Mesendoderm (in vitro differentiated cells): ENCODE measurements around the gene EEPD1.

ENCODE experiments used
- DNase-seq: peaks from one replicate; pipeline ENCODE4 v3.0.0; 2013
- H2AK5ac ChIP-seq: 2 replicates; pipeline ENCODE4 v1.6.1; 2013; ENCODE audit warnings: low read length, inconsistent platforms
- H2BK120ac ChIP-seq: 2 replicates; pipeline ENCODE4 v1.6.1; 2013; ENCODE audit warnings: low read depth, mild to moderate bottlenecking, low read length, moderate library complexity, mixed read lengths
- H2BK15ac ChIP-seq: replicated peaks from 2 replicates; pipeline ENCODE4 v1.6.1; 2013; ENCODE audit warnings: low read depth, mild to moderate bottlenecking, moderate library complexity
- H2BK5ac ChIP-seq: 2 replicates; pipeline ENCODE4 v1.6.1; 2013; ENCODE audit warnings: low read length, inconsistent platforms
- H3K18ac ChIP-seq: 2 replicates; pipeline ENCODE4 v1.6.1; 2013; ENCODE audit warnings: mild to moderate bottlenecking, low read length, mixed read lengths
- H3K23ac ChIP-seq: one replicate; pipeline ENCODE4 v1.6.1; 2013; ENCODE audit warnings: low read length
- H3K27ac ChIP-seq: 2 replicates; pipeline ENCODE4 v1.5.1; 2013; ENCODE audit warnings: low read depth, mild to moderate bottlenecking, inconsistent platforms, low read length, moderate library complexity
- H3K27me3 ChIP-seq: 2 replicates; pipeline ENCODE4 v1.6.1; 2013; ENCODE audit warnings: low read length, control low read depth, mild to moderate bottlenecking, inconsistent platforms; ENCODE audit not compliant: insufficient read depth, poor library complexity
- H3K36me3 ChIP-seq: 2 replicates; pipeline ENCODE4 v1.6.1; 2013; ENCODE audit warnings: low read length, inconsistent platforms; ENCODE audit not compliant: control insufficient read depth, insufficient read depth
- H3K4ac ChIP-seq: one replicate; pipeline ENCODE4 v1.6.1; 2013; ENCODE audit warnings: low read depth, mild to moderate bottlenecking, low read length, moderate library complexity
- H3K4me1 ChIP-seq: 2 replicates; pipeline ENCODE4 v1.6.1; 2013; ENCODE audit warnings: low read depth, low read length, inconsistent platforms; ENCODE audit not compliant: control insufficient read depth
- H3K4me2 ChIP-seq: 2 replicates; pipeline ENCODE4 v1.6.1; 2013; ENCODE audit warnings: low read length
- H3K4me3 ChIP-seq: 2 replicates; pipeline ENCODE4 v1.5.1; 2013; ENCODE audit warnings: mild to moderate bottlenecking, low read length
- H3K56ac ChIP-seq: one replicate; pipeline ENCODE4 v1.6.1; 2013; ENCODE audit warnings: low read length
- H3K79me1 ChIP-seq: 2 replicates; pipeline ENCODE4 v1.6.1; 2013; ENCODE audit warnings: low read length, inconsistent platforms
- H3K79me2 ChIP-seq: 2 replicates; pipeline ENCODE4 v1.6.1; 2013; ENCODE audit warnings: mild to moderate bottlenecking, low read length; ENCODE audit not compliant: control insufficient read depth, insufficient read depth
- H3K9ac ChIP-seq: 2 replicates; pipeline ENCODE4 v1.6.1; 2013; ENCODE audit warnings: low read length, inconsistent platforms
- H4K5ac ChIP-seq: one replicate; pipeline ENCODE4 v1.6.1; 2013; ENCODE audit warnings: low read length
- H4K8ac ChIP-seq: one replicate; pipeline ENCODE4 v1.6.1; 2013; ENCODE audit warnings: low read depth, mild to moderate bottlenecking, control low read depth, low read length, moderate library complexity
- WGBS: extraction: QIAGEN DNeasy Blood & Tissue Kit; methylation state at CpG from one replicate; pipeline ENCODE4 v1.1.7; 2013; ENCODE audit warnings: low lambda C conversion rate, missing lambda C conversion rate; ENCODE audit not compliant: insufficient coverage; ENCODE audit errors: extremely low coverage; 5-methylcytosine and 5-hydroxymethylcytosine counted together

The EEPD1 gene

DNA sequence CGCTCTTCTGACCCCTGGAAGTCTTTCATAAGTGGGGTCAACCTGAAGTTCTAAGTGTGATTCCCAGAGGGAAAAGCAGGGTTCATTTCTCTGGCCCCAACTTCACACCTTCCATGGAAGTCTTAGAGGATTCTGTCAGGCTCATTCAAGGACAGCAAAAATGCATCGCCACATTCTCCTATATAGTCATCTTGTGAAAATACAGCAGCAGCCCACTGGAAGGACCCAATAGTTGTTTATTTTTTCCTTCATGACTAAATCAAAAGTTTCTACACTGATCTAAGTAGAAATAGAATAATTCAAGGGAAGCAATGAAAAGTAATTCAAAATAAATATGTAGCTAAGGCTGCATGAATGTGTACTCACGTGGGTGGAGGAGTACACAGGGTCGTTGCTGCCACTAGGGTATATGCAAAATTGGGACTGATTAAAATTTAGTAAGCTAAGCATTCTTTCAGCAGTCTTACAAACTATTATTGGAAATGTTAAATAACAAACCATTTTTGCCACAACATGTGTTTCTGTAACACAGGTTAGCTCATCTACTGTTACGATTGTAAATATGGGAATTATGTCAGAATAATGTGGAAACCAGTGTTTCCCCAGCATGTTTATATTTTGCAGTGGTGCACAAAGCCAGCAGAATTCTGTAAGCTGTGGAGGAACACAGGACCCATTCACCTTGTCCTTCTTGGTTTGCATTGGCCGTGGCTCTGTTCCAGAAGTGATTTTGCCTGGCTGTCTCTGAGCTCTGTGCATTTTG, 33.5 kb downstream of the EEPD1 start:
- Histone ChIP-seq H4K8ac (no peak overlapping the region), H3K18ac (no peak overlapping the region), H3K4me2 (no peak overlapping the region), H3K4ac (no peak overlapping the region), H3K36me3 (no peaks in the 10 kb centered on the region), H2AK5ac (no peak overlapping the region), H2BK120ac (no peak overlapping the region), H3K56ac (no peak overlapping the region), H3K79me1 (no peaks in the 10 kb centered on the region), H3K4me1 (peaks cover 2% of the 10 kb centered on the region), H3K4me3 (no peak overlapping the region), H2BK15ac (no peak overlapping the region), H3K79me2 (no peaks in the 10 kb centered on the region), H3K27me3 (no peaks in the 10 kb centered on the region), H2BK5ac (no peak overlapping the region), H3K27ac (no peak overlapping the region), H3K9ac (no peak overlapping the region), H4K5ac (no peak overlapping the region), H3K23ac (no peak overlapping the region)
- DNase-seq: no peak
- no CpG with 5 or more reads among the region's 6 CpGs for WGBS

- no peak overlapping the region for H3K4ac ChIP-seq
- H3K4me2 ChIP-seq: no peak overlapping the region
- H3K79me1 ChIP-seq: no peaks in the 10 kb centered on the region
- H3K79me2 ChIP-seq: no peaks in the 10 kb centered on the region
- H3K4me3 ChIP-seq: no peak overlapping the region
- peak; percentile 87 for DNase-seq
- H3K18ac ChIP-seq: no peak overlapping the region
- H2BK15ac ChIP-seq: no peak overlapping the region
- H4K8ac ChIP-seq: no peak overlapping the region
- no peak overlapping the region for H4K5ac ChIP-seq
- H2BK5ac ChIP-seq: no peak overlapping the region
- H3K27ac ChIP-seq: no peak overlapping the region
- WGBS: no CpG with 5 or more reads among the region's 5 CpGs
- H3K56ac ChIP-seq: no peak overlapping the region
- no peak overlapping the region for H3K23ac ChIP-seq
- peaks cover 2% of the 10 kb centered on the region for H3K4me1 ChIP-seq
- no peak overlapping the region for H2AK5ac ChIP-seq
- H3K36me3 ChIP-seq: no peaks in the 10 kb centered on the region
- H3K9ac ChIP-seq: no peak overlapping the region
- H2BK120ac ChIP-seq: no peak overlapping the region
- no peaks in the 10 kb centered on the region for H3K27me3 ChIP-seq
Measured at GRCh38 chr7:36188266-36188665, 35.2 kb downstream of the EEPD1 start.

DNA sequence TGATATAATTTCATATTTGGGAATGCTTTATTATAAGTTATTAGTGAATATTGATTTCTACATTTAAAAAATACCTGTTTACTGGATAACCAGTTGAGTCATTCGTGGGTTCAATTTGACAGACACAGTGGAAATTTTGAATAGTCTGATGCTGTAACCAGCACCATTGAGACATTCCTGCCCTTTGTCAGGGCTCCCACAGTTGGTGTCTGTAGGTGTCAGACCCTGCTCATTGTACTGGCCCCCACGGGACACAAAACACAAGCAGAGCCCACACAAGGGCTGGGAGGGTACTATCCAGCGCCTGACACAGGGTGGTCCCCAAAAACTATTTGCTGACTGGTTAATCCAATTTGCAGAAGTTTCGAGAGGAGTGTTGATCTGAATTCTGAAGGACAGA, 35.9 kb downstream of the EEPD1 start:
- Histone ChIP-seq H3K9ac (no peak overlapping the region), H3K79me1 (no peaks in the 10 kb centered on the region), H2AK5ac (no peak overlapping the region), H3K79me2 (no peaks in the 10 kb centered on the region), H3K27me3 (no peaks in the 10 kb centered on the region), H2BK5ac (no peak overlapping the region), H3K4me1 (peaks cover 2% of the 10 kb centered on the region), H3K4ac (no peak overlapping the region), H3K18ac (no peak overlapping the region), H4K5ac (no peak overlapping the region), H4K8ac (no peak overlapping the region), H2BK15ac (no peak overlapping the region), H3K56ac (no peak overlapping the region), H3K27ac (no peak overlapping the region), H3K4me3 (no peak overlapping the region), H3K23ac (no peak overlapping the region), H2BK120ac (no peak overlapping the region), H3K36me3 (no peaks in the 10 kb centered on the region), H3K4me2 (no peak overlapping the region)
- no CpG with 5 or more reads among the region's 4 CpGs for WGBS
- DNase-seq: peak; percentile 76

DNA sequence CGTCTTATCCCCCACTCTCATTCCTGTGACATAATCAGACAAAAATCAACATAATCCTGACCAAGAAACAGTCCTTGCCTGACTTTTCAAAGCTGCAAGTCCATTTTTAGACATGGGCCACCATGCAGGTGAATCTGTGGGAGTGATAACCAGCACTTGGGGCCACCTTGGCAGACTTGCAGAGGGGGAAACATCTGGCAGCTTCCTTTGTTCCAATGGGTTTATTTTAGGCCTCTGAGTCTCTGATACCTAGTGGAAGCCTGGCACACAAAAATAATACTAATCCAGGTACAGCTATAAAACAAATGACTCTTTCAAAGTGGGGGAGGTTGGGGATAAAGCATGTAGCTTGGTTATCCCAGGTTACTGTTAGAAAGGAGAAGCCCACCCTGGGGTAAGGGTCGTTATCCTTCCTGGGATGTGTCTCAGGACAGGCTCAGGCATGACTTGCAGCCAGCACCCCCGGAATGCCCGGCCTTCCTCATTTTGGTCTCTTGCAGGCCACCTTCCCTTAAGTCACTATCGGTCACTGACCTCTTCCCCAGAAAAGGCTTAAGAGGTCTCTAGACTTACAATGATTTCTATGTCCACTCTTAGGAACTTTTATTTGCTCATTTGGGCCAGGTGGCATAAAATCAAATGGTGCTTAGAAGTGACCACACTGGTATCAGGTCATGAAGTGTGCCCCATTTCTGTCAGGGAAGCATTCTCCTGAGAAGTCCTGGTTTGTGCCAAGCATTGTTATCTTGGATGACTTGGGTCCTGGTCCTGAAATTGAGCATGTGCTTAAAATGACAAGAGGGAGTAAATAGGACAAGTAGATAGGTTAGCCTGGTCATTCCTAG, 37.6 kb downstream of the EEPD1 start:
- H3K4me1 ChIP-seq: no peaks in the 10 kb centered on the region
- no peak overlapping the region for H3K56ac ChIP-seq
- no peak overlapping the region for H2BK120ac ChIP-seq
- no peak overlapping the region for H3K27ac ChIP-seq
- no peaks in the 10 kb centered on the region for H3K27me3 ChIP-seq
- H3K9ac ChIP-seq: no peak overlapping the region
- no peak overlapping the region for H4K8ac ChIP-seq
- no peak overlapping the region for H3K4me3 ChIP-seq
- H2BK15ac ChIP-seq: no peak overlapping the region
- no peak overlapping the region for H3K4ac ChIP-seq
- H2AK5ac ChIP-seq: no peak overlapping the region
- H3K36me3 ChIP-seq: no peaks in the 10 kb centered on the region
- no peaks in the 10 kb centered on the region for H3K79me2 ChIP-seq
- DNase-seq: no peak
- H2BK5ac ChIP-seq: no peak overlapping the region
- H4K5ac ChIP-seq: no peak overlapping the region
- no peak overlapping the region for H3K18ac ChIP-seq
- no peak overlapping the region for H3K4me2 ChIP-seq
- H3K23ac ChIP-seq: no peak overlapping the region
- no peaks in the 10 kb centered on the region for H3K79me1 ChIP-seq
- WGBS: no CpG with 5 or more reads among the region's 5 CpGs

DNA sequence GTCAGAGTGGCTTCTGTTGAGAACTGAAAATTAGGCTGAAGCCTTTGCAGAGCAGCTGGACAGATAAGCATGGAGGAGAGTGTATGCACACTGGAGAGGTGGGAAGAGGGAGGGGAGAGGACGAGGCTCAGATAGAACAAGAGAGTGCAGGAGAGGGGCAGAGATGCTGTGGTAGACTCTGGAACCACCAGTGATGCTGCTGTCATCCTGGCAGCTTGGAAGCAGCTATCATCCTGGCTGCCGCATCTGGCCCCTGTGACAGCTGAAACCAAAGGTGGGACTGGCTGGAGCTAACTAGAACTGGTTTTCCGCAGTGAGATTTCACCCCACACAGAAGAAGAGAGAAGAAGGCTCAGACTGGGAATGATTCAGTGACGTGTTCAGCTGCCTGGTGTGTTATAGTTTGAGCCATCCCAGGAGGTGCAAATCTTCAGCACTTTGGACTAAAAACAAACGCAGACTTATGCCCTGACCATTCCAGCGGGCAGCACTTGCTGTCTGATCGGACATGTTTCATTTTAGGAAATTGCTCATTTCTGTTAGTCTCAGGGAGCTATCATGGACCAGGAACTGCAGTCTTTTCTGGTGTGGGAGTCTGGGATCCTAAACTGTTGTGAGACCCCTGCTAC, 38.4 kb downstream of the EEPD1 start:
- Histone ChIP-seq H2BK120ac (no peak overlapping the region), H4K5ac (no peak overlapping the region), H3K4ac (no peak overlapping the region), H2BK15ac (no peak overlapping the region), H3K4me1 (no peaks in the 10 kb centered on the region), H4K8ac (no peak overlapping the region), H3K4me2 (no peak overlapping the region), H3K27me3 (no peaks in the 10 kb centered on the region), H3K79me1 (no peaks in the 10 kb centered on the region), H2BK5ac (no peak overlapping the region), H3K9ac (no peak overlapping the region), H2AK5ac (no peak overlapping the region), H3K18ac (no peak overlapping the region), H3K23ac (no peak overlapping the region), H3K36me3 (no peaks in the 10 kb centered on the region), H3K79me2 (no peaks in the 10 kb centered on the region), H3K56ac (no peak overlapping the region), H3K4me3 (no peak overlapping the region), H3K27ac (no peak overlapping the region)
- no peak for DNase-seq
- no CpG with 5 or more reads among the region's 7 CpGs for WGBS
